ENCODE results near the gene SMYD5. TPM values are rescaled to one million over a fixed set of nuclear protein-coding genes. Genes with fewer than 3 reads are reported as not detected.

Gene SMYD5
- total RNA-seq, 1 donor from 2014 or later: 18.4 TPM

DNA sequence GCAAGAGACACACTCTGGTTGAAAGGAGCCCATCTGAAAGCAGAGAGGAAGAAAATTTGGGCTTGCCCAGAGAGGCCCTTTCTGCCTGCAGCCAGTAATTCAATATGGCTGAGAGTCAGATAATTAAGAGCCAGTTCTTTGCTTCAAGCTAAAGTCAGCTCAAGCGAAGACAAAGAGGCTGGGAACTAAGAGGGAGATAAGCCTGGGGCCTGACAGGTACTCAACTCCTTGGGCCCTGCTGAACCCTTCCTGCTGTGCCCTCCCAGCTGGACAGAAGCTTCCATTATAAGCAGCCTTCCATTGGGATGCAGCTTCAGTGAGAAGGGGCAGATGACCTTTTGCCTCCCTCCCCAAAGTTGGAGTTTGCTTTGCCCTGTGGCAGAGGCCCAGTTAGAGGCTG, 58.2 kb downstream of the SMYD5 start:
- FAIRE-seq (no peak), DNase-seq (ENCODE audit: low read depth) (no peak)
- no peaks in the 10 kb centered on the region for H3K36me3 ChIP-seq (ENCODE audit: control insufficient read depth, insufficient read depth, low read length)
- TF ChIP-seq, protein P1, sequence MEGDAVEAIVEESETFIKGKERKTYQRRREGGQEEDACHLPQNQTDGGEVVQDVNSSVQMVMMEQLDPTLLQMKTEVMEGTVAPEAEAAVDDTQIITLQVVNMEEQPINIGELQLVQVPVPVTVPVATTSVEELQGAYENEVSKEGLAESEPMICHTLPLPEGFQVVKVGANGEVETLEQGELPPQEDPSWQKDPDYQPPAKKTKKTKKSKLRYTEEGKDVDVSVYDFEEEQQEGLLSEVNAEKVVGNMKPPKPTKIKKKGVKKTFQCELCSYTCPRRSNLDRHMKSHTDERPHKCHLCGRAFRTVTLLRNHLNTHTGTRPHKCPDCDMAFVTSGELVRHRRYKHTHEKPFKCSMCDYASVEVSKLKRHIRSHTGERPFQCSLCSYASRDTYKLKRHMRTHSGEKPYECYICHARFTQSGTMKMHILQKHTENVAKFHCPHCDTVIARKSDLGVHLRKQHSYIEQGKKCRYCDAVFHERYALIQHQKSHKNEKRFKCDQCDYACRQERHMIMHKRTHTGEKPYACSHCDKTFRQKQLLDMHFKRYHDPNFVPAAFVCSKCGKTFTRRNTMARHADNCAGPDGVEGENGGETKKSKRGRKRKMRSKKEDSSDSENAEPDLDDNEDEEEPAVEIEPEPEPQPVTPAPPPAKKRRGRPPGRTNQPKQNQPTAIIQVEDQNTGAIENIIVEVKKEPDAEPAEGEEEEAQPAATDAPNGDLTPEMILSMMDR (IDR thresholded peaks at IDR 0.05; ENCODE audit: insufficient read depth, low read length, severe bottlenecking): no peak
- H3K27me3 ChIP-seq (ENCODE audit: control insufficient read depth, insufficient read depth, low read length): no peaks in the 10 kb centered on the region
- no peak overlapping the region for H3K4me3 ChIP-seq (ENCODE audit: low read depth, low read length)

Other genes with a start within 250 kb of the SMYD5 start
- gene SFXN5, start 142.5 kb upstream of the SMYD5 start, total RNA-seq: 5.3 and 8.2 TPM in 2 replicates
- gene RAB11FIP5, start 101.3 kb upstream of the SMYD5 start, total RNA-seq: 19.5 and 21.9 TPM in 2 replicates
- gene NOTO, start 11.7 kb upstream of the SMYD5 start, total RNA-seq: not detected in 2 replicates
- gene PRADC1, start 19.0 kb downstream of the SMYD5 start, total RNA-seq: 5.8 and 11.5 TPM in 2 replicates
- gene CCT7, start 20.1 kb downstream of the SMYD5 start, total RNA-seq: 260 and 362 TPM in 2 replicates
- 1.6 and 1.8 TPM in 2 replicates for gene FBXO41, start 70.2 kb downstream of the SMYD5 start, total RNA-seq
- not detected in 2 replicates for gene EGR4, start 79.3 kb downstream of the SMYD5 start, total RNA-seq
- gene ALMS1, start 171.6 kb downstream of the SMYD5 start, total RNA-seq: 7.4 and 7.9 TPM in 2 replicates

Measured in bronchial epithelial cell (primary cell).